Muscle of arm (tissue), 12 donors: ENCODE data around the gene CBFA2T2. TPM values are rescaled to one million over a fixed set of nuclear protein-coding genes. Genes with fewer than 3 reads are reported as not detected.

Experiments
- DNase-seq: peaks from one replicate; pipeline ENCODE4 v3.0.0-alpha.2; 2013
- polyA plus RNA-seq, 12 donors: library from polyadenylated mRNA; unstranded; fragments of 120-200 nt; gene quantifications; one replicate each; pipeline ENCODE4 v1.2.1, GENCODE V29; 2013; ENCODE audit not compliant: insufficient read length in 12 of 12

The CBFA2T2 gene
- polyA plus RNA-seq, 12 donors, result 11.3 to 32.1 (median 14.0) TPM; not detected in 1

GRCh38 chr20:33650753-33651561 lies 161.1 kb downstream of the CBFA2T2 start:
- DNase-seq, result no peak

- no peak for DNase-seq
These were observed 161.7 kb downstream of the CBFA2T2 start for GRCh38 chr20:33651562-33652048.

DNA sequence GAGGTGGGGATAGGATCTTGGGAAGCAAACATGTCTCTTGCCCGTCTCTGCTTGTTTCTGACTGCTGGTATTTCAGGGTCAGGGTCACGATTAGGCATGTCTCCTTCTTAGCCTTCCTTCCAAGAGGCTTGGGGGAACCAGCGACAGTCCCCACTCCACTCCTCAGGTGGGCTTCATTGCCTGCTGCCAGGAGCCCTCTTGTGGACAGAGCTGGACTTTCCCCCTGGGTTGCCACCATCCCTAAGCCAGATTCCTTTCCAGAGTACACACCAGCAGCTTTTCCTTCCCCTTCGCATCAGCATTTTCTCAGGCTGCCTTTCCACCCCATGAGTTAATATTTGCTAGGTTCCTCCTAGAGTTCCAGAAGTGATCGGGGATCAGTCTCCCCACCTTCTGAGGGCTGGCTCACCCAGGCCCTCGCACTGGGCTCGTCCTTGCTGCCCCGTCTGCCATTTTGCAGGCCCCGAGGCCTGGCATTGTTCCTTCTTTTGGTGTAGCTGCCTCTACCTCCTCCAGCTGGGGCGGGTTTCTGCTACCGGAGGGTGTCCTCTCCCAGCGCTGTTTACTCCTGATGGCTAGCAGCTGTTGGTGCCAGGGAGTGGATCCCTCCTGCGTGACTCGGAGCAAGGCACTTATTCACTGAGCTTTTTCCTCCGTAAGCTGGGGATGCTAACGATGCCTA lies 163.5 kb downstream of the CBFA2T2 start:
- peak; percentile 77 for DNase-seq

DNA sequence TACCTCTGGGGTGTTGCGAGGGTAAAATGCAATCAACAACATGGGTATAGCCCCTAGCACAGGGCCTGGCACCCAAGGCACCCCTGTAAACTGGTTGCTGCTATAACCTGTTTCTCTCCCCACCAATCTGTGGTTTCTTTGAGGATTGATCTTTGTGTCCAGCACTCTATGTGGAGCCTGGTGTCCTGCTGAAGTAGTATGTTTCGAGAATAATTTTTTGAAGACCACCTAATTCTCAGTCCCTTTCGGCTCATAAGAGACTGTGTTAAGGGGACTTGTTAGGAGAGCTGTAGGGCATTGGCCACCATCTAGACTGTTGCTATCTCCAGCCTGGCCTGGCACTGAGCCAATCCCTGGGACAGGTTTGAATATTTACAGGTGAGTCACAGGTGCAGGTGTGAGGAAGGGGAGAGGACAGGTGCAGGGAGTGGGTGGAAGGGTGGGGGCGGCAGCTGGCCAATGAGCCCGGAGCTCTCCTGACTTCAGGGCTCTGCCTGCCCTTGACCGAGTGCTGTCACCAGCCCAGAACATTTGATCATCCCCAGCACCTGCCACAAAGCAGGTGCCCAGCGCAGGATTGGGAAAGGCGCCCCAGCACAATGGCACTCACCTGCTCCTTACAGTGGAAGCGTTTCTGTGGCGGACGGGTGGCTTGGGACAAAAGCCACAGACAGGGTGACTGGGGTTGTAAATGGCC lies 164.2 kb downstream of the CBFA2T2 start:
- no peak for DNase-seq

GRCh38 chr20:33654680-33655161 lies 164.8 kb downstream of the CBFA2T2 start:
- no peak for DNase-seq

DNA sequence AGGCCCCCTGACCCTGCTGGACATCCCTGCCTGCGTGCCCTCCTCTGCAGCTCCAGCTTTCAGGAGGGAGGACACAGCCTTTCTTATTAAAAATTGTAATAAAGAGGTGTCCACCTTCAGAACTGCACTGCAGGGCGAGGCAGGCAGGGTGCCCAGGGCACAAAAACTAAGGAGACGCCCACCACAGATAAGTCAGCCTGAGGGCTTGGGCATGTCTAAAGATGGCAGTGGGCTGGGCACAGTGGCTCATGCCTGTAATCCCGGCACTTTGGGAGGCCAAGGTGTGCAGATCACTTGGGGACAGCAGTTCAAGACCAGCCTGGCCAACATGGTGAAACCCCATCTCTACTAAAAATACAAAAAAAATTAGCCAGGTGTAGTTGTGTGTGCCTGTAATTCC lies 165.3 kb downstream of the CBFA2T2 start:
- no peak for DNase-seq

- DNase-seq, result no peak
These were observed 166.3 kb downstream of the CBFA2T2 start for GRCh38 chr20:33656010-33656782.

GRCh38 chr20:33656783-33657703 lies 167.1 kb downstream of the CBFA2T2 start:
- DNase-seq, result no peak

GRCh38 chr20:33657704-33658095 lies 167.8 kb downstream of the CBFA2T2 start:
- DNase-seq, result no peak

GRCh38 chr20:33658510-33658909 lies 168.6 kb downstream of the CBFA2T2 start:
- no peak for DNase-seq

GRCh38 chr20:33658929-33659328 lies 169.0 kb downstream of the CBFA2T2 start:
- DNase-seq, result no peak

- no peak for DNase-seq
These were observed 169.6 kb downstream of the CBFA2T2 start for GRCh38 chr20:33659341-33660034.

DNA sequence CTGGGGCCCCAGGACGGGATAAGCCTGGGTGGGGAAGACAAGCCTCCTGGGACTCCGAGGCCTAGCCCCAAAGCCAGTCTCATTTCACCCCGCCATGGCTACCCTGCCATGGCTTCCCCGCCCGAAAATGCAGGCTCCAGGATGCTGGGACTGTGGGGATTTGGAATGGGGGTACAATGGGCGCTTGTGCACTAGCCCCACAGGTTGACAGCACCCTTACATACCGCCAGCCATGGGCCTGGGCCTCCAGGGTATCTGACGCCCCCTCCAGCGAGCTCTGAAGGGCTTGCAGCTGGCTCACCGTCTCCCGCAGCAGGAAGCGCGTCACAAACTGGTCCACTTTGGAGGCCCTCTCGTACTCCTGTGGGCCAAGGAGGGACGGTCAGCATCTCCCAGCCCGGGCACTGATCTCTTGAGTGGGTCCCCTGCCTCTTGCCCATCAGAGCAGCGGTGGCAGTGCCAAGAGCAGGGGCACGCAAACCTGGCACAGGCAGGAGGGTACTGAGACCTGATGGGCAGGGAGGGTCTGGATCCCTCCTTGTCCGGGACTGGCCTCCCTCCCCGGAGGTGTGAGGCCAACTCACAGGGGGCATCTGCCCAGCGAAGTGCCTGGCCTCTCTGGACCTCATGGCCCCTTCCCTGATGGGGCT lies 170.3 kb downstream of the CBFA2T2 start:
- no peak for DNase-seq

DNA sequence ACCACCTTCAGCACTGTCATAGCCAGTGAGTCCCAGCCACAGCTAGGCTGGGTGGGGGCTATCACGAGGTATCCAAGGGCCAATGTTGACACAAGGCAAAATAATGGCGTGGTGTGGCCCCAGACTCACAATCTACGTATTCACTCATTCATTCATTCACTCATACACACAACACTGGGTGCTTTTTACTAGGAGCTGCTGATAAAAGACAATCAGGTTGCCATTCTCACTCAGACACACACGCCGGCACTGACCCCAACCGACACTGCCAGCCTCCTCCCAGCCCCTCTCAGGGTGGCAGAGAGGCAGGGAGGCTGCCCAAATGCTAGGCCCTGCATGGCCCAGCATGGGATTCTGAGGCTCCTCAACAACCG lies 170.8 kb downstream of the CBFA2T2 start:
- no peak for DNase-seq

- no peak for DNase-seq
These were observed 172.3 kb downstream of the CBFA2T2 start, which contains the start of gene C20orf144 for GRCh38 chr20:33662172-33662571. Gene C20orf144, plus strand, starts transcription at chr20:33662327. Its CDS starts 19 bp downstream, at chr20:33662346.

- peak; percentile 75 for DNase-seq
These were observed 173.5 kb downstream of the CBFA2T2 start for GRCh38 chr20:33663161-33664084.

GRCh38 chr20:33664085-33664761 lies 174.3 kb downstream of the CBFA2T2 start:
- no peak for DNase-seq
